Sigmoid colon (tissue), 7 donors: ENCODE measurements around the gene SLC25A20. TPM values are rescaled to one million over a fixed set of nuclear protein-coding genes. Genes with fewer than 3 reads are reported as not detected.

Source experiments
- DNase-seq: peaks from one replicate; pipeline ENCODE4 v3.0.0-alpha.2; 2019
- H3K27ac ChIP-seq, 4 donors: fragments of 200-600 bp; sonication (generic); one replicate each; pipeline ENCODE4 v1.5.1; 2016 to 2019; ENCODE audit warnings: mild to moderate bottlenecking in 1 of 4
- H3K27me3 ChIP-seq, 3 donors: fragments of 200-600 bp; sonication (generic); one replicate each; pipeline ENCODE4 v1.5.1; 2019; ENCODE audit warnings: mild to moderate bottlenecking in 1 of 3
- H3K36me3 ChIP-seq, 4 donors: fragments of 200-600 bp; sonication (generic); one replicate each; pipeline ENCODE4 v1.5.1; 2016 to 2019
- H3K4me1 ChIP-seq, 4 donors: fragments of 200-600 bp; sonication (generic); one replicate each; pipeline ENCODE4 v1.5.1; 2017 to 2019
- H3K4me3 ChIP-seq, 4 donors: fragments of 200-600 bp; sonication (generic); one replicate each; pipeline ENCODE4 v1.5.1; 2017 to 2019; ENCODE audit warnings: mild to moderate bottlenecking in 2 of 4, moderate library complexity in 1 of 4
- H3K9me3 ChIP-seq, 4 donors: fragments of 200-600 bp in 3 of 4; sonication (generic) in 3 of 4; one replicate each; pipeline versions ENCODE4 v1.5.1 to v1.6.1; 2013 to 2019
- CTCF ChIP-seq, 4 experiments: fragments of 450-650 bp in 3 of 4; fragments of 200-600 bp in 1 of 4; IDR thresholded peaks; one replicate each; pipeline ENCODE4 v1.5.1; 2016 to 2019; ENCODE audit warnings: antibody characterized with exemption in 4 of 4, mild to moderate bottlenecking in 3 of 4, moderate library complexity in 2 of 4
- EP300 ChIP-seq, 4 donors: sonication (generic); formaldehyde crosslinking; IDR thresholded peaks; one replicate each; pipeline ENCODE4 v1.6.1; 2017; ENCODE audit warnings: antibody characterized with exemption in 4 of 4
- POLR2A ChIP-seq, 2 donors: fragments of 450-650 bp; IDR thresholded peaks; one replicate each; pipeline ENCODE4 v1.6.1; 2016; ENCODE audit warnings: antibody characterized with exemption in 2 of 2, mild to moderate bottlenecking in 2 of 2, moderate library complexity in 2 of 2
- POLR2AphosphoS5 ChIP-seq, 4 donors: sonication (generic); formaldehyde crosslinking; IDR thresholded peaks; one replicate each; pipeline ENCODE4 v1.6.1; 2017; ENCODE audit warnings: antibody characterized with exemption in 4 of 4
- WGBS, 2 donors: extraction: QIAGEN DNeasy Blood & Tissue Kit; methylation state at CpG; one replicate each; pipeline ENCODE4 v1.1.7; 2013; 5-methylcytosine and 5-hydroxymethylcytosine counted together
- intact Hi-C: fragments of 100-400 bp; cut with DNase I; formaldehyde crosslinking; loops from one replicate; pipeline ENCODE4 v1.15.1; 2023
- polyA plus RNA-seq, 3 donors: library from polyadenylated mRNA; stranded (reverse); fragments of 200-250 nt; gene quantifications; one replicate each; pipeline ENCODE4 v1.2.3, GENCODE V29; 2013
- total RNA-seq, 4 donors: library from RNA; depleted of rRNA; stranded (reverse); fragments of >200 nt; gene quantifications; one replicate each; pipeline ENCODE4 v1.1.0, GENCODE V29; 2016
- donor health status: healthy with polysubstance abuse.
- donor health status: Bipolar disorder and iron deficiency.
- donor health status: healthy.

The SLC25A20 gene
- total and polyA plus RNA-seq, 7 donors = 18.2 to 65.2 (median 29.1) TPM

GRCh38 chr3:48891606-48892005, 7.1 kb downstream of the SLC25A20 start:
- peaks cover 0 to 15% (median 3%) of the 10 kb centered on the region in 4 donors for H3K36me3 ChIP-seq
- intact Hi-C loops = no loop called here
- DNase-seq = no peak
- H3K27me3 ChIP-seq = no peaks in the 10 kb centered on the region
- H3K27ac ChIP-seq = no peak overlapping the region
- H3K4me1 ChIP-seq = no peaks in the 10 kb centered on the region
- TF ChIP-seq EP300 (IDR thresholded peaks at IDR 0.05) = no peak
- no peak for TF ChIP-seq POLR2A (IDR thresholded peaks at IDR 0.05)
- no peak for TF ChIP-seq CTCF (IDR thresholded peaks at IDR 0.05)
- no peak for TF ChIP-seq POLR2AphosphoS5 (IDR thresholded peaks at IDR 0.05)
- H3K9me3 ChIP-seq = no peaks in the 10 kb centered on the region
- no peak overlapping the region for H3K4me3 ChIP-seq
- WGBS, 2 donors = 93 to 96% methylated on average over 8 of the region's 8 CpGs

GRCh38 chr3:48885753-48886152, 12.9 kb downstream of the SLC25A20 start:
- Histone ChIP-seq H3K4me1 (no peaks in the 10 kb centered on the region), H3K36me3 (peaks cover 0 to 35% (median 12%) of the 10 kb centered on the region in 4 donors), H3K27me3 (no peaks in the 10 kb centered on the region), H3K9me3 (no peaks in the 10 kb centered on the region), H3K27ac (no peak overlapping the region), H3K4me3 (no peak overlapping the region)
- no peak for DNase-seq
- intact Hi-C loops = no loop called here
- no peak for TF ChIP-seq POLR2AphosphoS5 (IDR thresholded peaks at IDR 0.05)
- no peak for TF ChIP-seq CTCF (IDR thresholded peaks at IDR 0.05)
- TF ChIP-seq EP300 (IDR thresholded peaks at IDR 0.05) = no peak

GRCh38 chr3:48881652-48882114, 17.0 kb downstream of the SLC25A20 start:
- intact Hi-C loops = no loop called here
- WGBS, 2 donors = 94 to 97% methylated on average over 5 of the region's 5 CpGs
- Histone ChIP-seq H3K4me1 (no peaks in the 10 kb centered on the region), H3K27ac (no peak overlapping the region), H3K36me3 (peaks cover 0 to 66% (median 12%) of the 10 kb centered on the region in 4 donors), H3K9me3 (no peaks in the 10 kb centered on the region), H3K4me3 (no peak overlapping the region), H3K27me3 (no peaks in the 10 kb centered on the region)
- no peak for DNase-seq
- TF ChIP-seq CTCF (IDR thresholded peaks at IDR 0.05) (no peak), EP300 (IDR thresholded peaks at IDR 0.05) (no peak), POLR2AphosphoS5 (IDR thresholded peaks at IDR 0.05) (no peak), POLR2A (IDR thresholded peaks at IDR 0.05) (no peak)

- H3K4me3 ChIP-seq = no peak overlapping the region
- H3K4me1 ChIP-seq = no peaks in the 10 kb centered on the region
- H3K9me3 ChIP-seq = no peaks in the 10 kb centered on the region
- no peak for DNase-seq
- 93 to 97% methylated on average over 3 of the region's 3 CpGs for WGBS, 2 donors
- H3K27me3 ChIP-seq = no peaks in the 10 kb centered on the region
- intact Hi-C loops = no loop called here
- TF ChIP-seq POLR2AphosphoS5 (IDR thresholded peaks at IDR 0.05) = no peak
- TF ChIP-seq CTCF (IDR thresholded peaks at IDR 0.05) = no peak
- no peak for TF ChIP-seq POLR2A (IDR thresholded peaks at IDR 0.05)
- no peak for TF ChIP-seq EP300 (IDR thresholded peaks at IDR 0.05)
- no peak overlapping the region for H3K27ac ChIP-seq
- peaks cover 0 to 70% (median 12%) of the 10 kb centered on the region in 4 donors for H3K36me3 ChIP-seq
Measured at GRCh38 chr3:48881006-48881405, 17.7 kb downstream of the SLC25A20 start.

- Histone ChIP-seq H3K27me3 (no peaks in the 10 kb centered on the region), H3K4me3 (no peak overlapping the region), H3K9me3 (no peaks in the 10 kb centered on the region), H3K27ac (no peak overlapping the region), H3K36me3 (peaks cover 0 to 70% (median 11%) of the 10 kb centered on the region in 4 donors), H3K4me1 (no peaks in the 10 kb centered on the region)
- DNase-seq = no peak
- 93 to 94% methylated on average over 6 of the region's 6 CpGs for WGBS, 2 donors
- intact Hi-C loops = no loop called here
- TF ChIP-seq CTCF (IDR thresholded peaks at IDR 0.05) = no peak
- no peak for TF ChIP-seq EP300 (IDR thresholded peaks at IDR 0.05)
- TF ChIP-seq POLR2AphosphoS5 (IDR thresholded peaks at IDR 0.05) = no peak
- TF ChIP-seq POLR2A (IDR thresholded peaks at IDR 0.05) = no peak
Measured at GRCh38 chr3:48879994-48880377, 18.7 kb downstream of the SLC25A20 start.
